HUDEP-2 (cell line): ENCODE data around the gene NFE2L3.
"Not testable (repeated sequence)": the region's sequence is repeated elsewhere in the genome, so short reads cannot be mapped to it uniquely, and the experiment has no call there.

Source experiments
- DNase-seq, 76 experiments: peaks; one replicate each; lab custom pipeline; 2025; ENCODE audit not compliant: unreplicated experiment in 76 of 76; lab: John Stamatoyannopoulos, UW

The NFE2L3 gene

GRCh38 chr7:26151953-26152781 is at the start of gene NFE2L3:
Gene NFE2L3 (plus strand): TSS chr7:26152198. CDS start chr7:26152499, 301 bp downstream.
- peak in 72 of 76 experiments; percentile 3 to 89 (median 68) for DNase-seq

- DNase-seq, result no peak
Observed at GRCh38 chr7:26103596-26103995, 48.4 kb upstream of the NFE2L3 start.

GRCh38 chr7:26105236-26105635 is 46.8 kb upstream of the NFE2L3 start:
- DNase-seq, result no peak

GRCh38 chr7:26105931-26106330 is 46.1 kb upstream of the NFE2L3 start:
- DNase-seq, result no peak

- no peak for DNase-seq
Observed at GRCh38 chr7:26112203-26112740, 39.7 kb upstream of the NFE2L3 start.

- DNase-seq, result no peak
Observed at GRCh38 chr7:26115650-26116049, 36.3 kb upstream of the NFE2L3 start.

GRCh38 chr7:26117142-26117807 is 34.7 kb upstream of the NFE2L3 start:
- DNase-seq, result no peak

- no peak for DNase-seq
Observed at GRCh38 chr7:26117970-26118369, 34.0 kb upstream of the NFE2L3 start.

GRCh38 chr7:26122745-26123144 is 29.3 kb upstream of the NFE2L3 start:
- no peak for DNase-seq

- DNase-seq, result not testable (repeated sequence)
Observed at GRCh38 chr7:26124775-26125174, 27.2 kb upstream of the NFE2L3 start.

GRCh38 chr7:26127411-26127810 is 24.6 kb upstream of the NFE2L3 start:
- DNase-seq, result no peak

GRCh38 chr7:26131056-26131589 is 20.9 kb upstream of the NFE2L3 start:
- DNase-seq, result no peak

GRCh38 chr7:26135076-26135475 is 16.9 kb upstream of the NFE2L3 start:
- DNase-seq, result no peak

- DNase-seq, result no peak
Observed at GRCh38 chr7:26135551-26135950, 16.4 kb upstream of the NFE2L3 start.

- DNase-seq, result no peak
Observed at GRCh38 chr7:26136831-26137230, 15.2 kb upstream of the NFE2L3 start.

- DNase-seq, result no peak
Observed at GRCh38 chr7:26140380-26140779, 11.6 kb upstream of the NFE2L3 start.

- DNase-seq, result no peak
Observed at GRCh38 chr7:26141077-26141476, 10.9 kb upstream of the NFE2L3 start.

- DNase-seq, result no peak
Observed at GRCh38 chr7:26143298-26144048, 8.5 kb upstream of the NFE2L3 start.

- no peak for DNase-seq
Observed at GRCh38 chr7:26144184-26145080, 7.6 kb upstream of the NFE2L3 start.

GRCh38 chr7:26145238-26145637 is 6.8 kb upstream of the NFE2L3 start:
- no peak for DNase-seq
